Measurements from ENCODE around the gene HSP90AA1. TPM values are rescaled to one million over a fixed set of nuclear protein-coding genes. Genes with fewer than 3 reads are reported as not detected.

Gene HSP90AA1
- total and polyA plus RNA-seq, 2 of the 8 experiments (the other 6 are each of a cell fraction or from before 2014, with no cell fraction given): 339 to 878 TPM

DNA sequence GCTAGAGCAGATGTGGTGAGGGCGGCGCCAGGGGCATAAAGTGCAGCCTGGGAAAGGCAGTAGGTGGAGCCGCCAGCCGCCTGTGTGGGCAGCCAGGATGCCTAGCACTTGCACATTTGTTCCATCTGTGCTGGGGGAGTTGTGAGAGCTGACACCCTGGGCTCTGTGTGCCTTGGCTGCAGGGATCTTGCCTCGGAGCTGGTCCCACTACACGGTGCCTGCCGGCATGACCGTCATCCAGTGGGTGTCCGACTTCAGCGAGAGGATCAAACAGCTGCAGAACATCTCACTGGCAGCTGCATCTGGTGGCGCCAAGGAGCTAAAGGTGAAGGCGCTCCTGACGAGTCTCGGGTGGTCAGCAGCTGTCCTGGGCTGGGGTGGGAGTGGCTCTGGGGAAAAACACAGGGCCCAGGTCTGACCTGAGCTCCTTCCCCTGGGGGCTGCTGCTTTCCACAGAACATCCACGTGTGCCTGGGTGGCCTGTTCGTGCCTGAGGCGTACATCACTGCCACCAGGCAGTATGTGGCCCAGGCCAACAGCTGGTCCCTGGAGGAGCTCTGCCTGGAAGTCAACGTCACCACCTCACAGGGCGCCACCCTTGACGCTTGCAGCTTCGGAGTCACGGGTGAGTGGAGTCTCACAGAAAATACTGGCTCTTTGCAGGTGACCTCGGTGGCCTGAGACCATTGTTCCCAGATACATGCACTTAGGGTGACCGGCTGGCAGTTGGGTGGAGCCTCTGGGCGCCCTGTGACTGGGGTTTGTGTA lies 37.4 kb downstream of the HSP90AA1 start:
- ChIA-PET CTCF (ENCODE audit: partially characterized antibody) (interaction anchor here (0.8 to 7.8 kb wide), 14 partner anchors 9 to 269 kb away, joined by 3 to 74 read pairs (median 5); no protein-coding TSS in a partner anchor), POLR2A (ENCODE audit: partially characterized antibody) (interaction anchor here (0.8 to 2.1 kb wide), 6 partner anchors 13 to 40 kb away, joined by 3 to 8 read pairs (median 4); no protein-coding TSS in a partner anchor)
- no peaks in the 10 kb centered on the region for H3K27me3 ChIP-seq (replicated peaks in 1 of 4; ENCODE audit: control insufficient read depth in 3 of 4, extremely low read depth in 1 of 4, insufficient read depth in 3 of 4, low read length in 3 of 4)
- H3K9me3 ChIP-seq (ENCODE audit: insufficient read depth in 2 of 2, low read depth in 1 of 2, low read length in 1 of 2): no peaks in the 10 kb centered on the region
- H3K4ac ChIP-seq (replicated peaks; ENCODE audit: insufficient read length, low read depth, low read length): no peak overlapping the region
- no peak overlapping the region for H4K91ac ChIP-seq (replicated peaks; ENCODE audit: insufficient read length, low read length)
- no peak overlapping the region for H2AK5ac ChIP-seq (ENCODE audit: low read depth, low read length)
- no peak overlapping the region for H3K56ac ChIP-seq (replicated peaks; ENCODE audit: insufficient read length, low read depth, low read length)
- 96% methylated on average over 25 of the region's 25 CpGs; no CpG with 5 or more reads in 1 of the 2 experiments for WGBS, 2 experiments (ENCODE audit: extremely low coverage in 1 of 2, insufficient coverage in 1 of 2, insufficient read length in 1 of 2, insufficient replicate concordance in 2 of 2, low coverage in 1 of 2, low lambda C conversion rate in 2 of 2, missing lambda C conversion rate in 1 of 2)
- H3K23ac ChIP-seq (ENCODE audit: insufficient read length): no peak overlapping the region
- FAIRE-seq: no peak
- no peaks in the 10 kb centered on the region for H3K79me1 ChIP-seq (ENCODE audit: low read depth, low read length)
- H2BK5ac ChIP-seq (ENCODE audit: low read depth, low read length): no peak overlapping the region; the same call in 1 of the 2 replicates
- no peak overlapping the region for H2BK15ac ChIP-seq (ENCODE audit: low read length)
- H3K36me3 ChIP-seq (ENCODE audit: control insufficient read depth in 2 of 4, insufficient read depth in 4 of 4, low read length in 3 of 4): peaks cover 26 to 63% (median 50%) of the 10 kb centered on the region in 4 experiments
- H3K4me2 ChIP-seq (ENCODE audit: insufficient read depth in 1 of 2, low read depth in 2 of 2, low read length in 2 of 2): no peak overlapping the region
- H2BK12ac ChIP-seq (ENCODE audit: low read depth, low read length): no peak overlapping the region
- H3K18ac ChIP-seq (ENCODE audit: extremely low read depth, low read length): no peak overlapping the region
- H2AFZ ChIP-seq (ENCODE audit: low read length): no peak overlapping the region
- H3K4me3 ChIP-seq (ENCODE audit: extremely low read depth in 1 of 4, insufficient read depth in 2 of 4, low read depth in 3 of 4, low read length in 4 of 4): no peak overlapping the region
- no peaks in the 10 kb centered on the region for H3K79me2 ChIP-seq (ENCODE audit: control insufficient read depth in 1 of 2, insufficient read depth in 2 of 2, low read length in 2 of 2)
- H3K14ac ChIP-seq (ENCODE audit: insufficient read length): no peak overlapping the region
- no peak overlapping the region for H3K9ac ChIP-seq (replicated peaks in 1 of 4; ENCODE audit: extremely low read depth in 1 of 4, low read depth in 3 of 4, low read length in 3 of 4)
- H3K4me1 ChIP-seq (replicated peaks in 1 of 4; ENCODE audit: control insufficient read depth in 3 of 4, insufficient read depth in 4 of 4, low read length in 3 of 4): no peaks in the 10 kb centered on the region
- H3K23me2 ChIP-seq (ENCODE audit: low read depth, low read length): no peaks in the 10 kb centered on the region
- no peak overlapping the region for H4K5ac ChIP-seq (ENCODE audit: insufficient read length, low read depth, low read length)
- H2BK20ac ChIP-seq (ENCODE audit: low read length): no peak overlapping the region
- H2BK120ac ChIP-seq (replicated peaks; ENCODE audit: low read depth, low read length): no peak overlapping the region
- H4K20me1 ChIP-seq (replicated peaks in 1 of 2; ENCODE audit: control insufficient read depth in 1 of 2, insufficient read depth in 2 of 2, low read length in 2 of 2): peaks cover 0 to 2% of the 10 kb centered on the region in 2 experiments
- H4K8ac ChIP-seq (ENCODE audit: extremely low read depth, insufficient read depth, low read length): no peak overlapping the region; the same call in 1 of the 2 replicates
- H3K27ac ChIP-seq (ENCODE audit: low read depth, low read length): no peak overlapping the region
- no peak for DNase-seq (ENCODE audit: low read depth in 1 of 2, low spot score in 2 of 2)
- TF ChIP-seq PHF8 (conservative IDR thresholded peaks at IDR 0.05; ENCODE audit: low read depth, low read length) (no peak), TCF12 (IDR thresholded peaks at IDR 0.05; ENCODE audit: low read depth, low read length) (no peak), CBX5 (IDR thresholded peaks at IDR 0.05; ENCODE audit: low read depth, low read length) (no peak), FOSL1 (IDR thresholded peaks at IDR 0.05; ENCODE audit: insufficient read depth, low read depth, low read length) (no peak), TAF7 (optimal IDR thresholded peaks at IDR 0.05; ENCODE audit: borderline replicate concordance, low read depth, low read length) (no peak), SAP30 (IDR thresholded peaks at IDR 0.05; ENCODE audit: insufficient read depth, insufficient replicate concordance, low read length) (no peak), ZNF274 (IDR thresholded peaks at IDR 0.05; ENCODE audit: borderline replicate concordance, extremely low read depth, low read length) (no peak)
- TF ChIP-seq, protein P1, sequence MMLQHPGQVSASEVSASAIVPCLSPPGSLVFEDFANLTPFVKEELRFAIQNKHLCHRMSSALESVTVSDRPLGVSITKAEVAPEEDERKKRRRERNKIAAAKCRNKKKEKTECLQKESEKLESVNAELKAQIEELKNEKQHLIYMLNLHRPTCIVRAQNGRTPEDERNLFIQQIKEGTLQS (IDR thresholded peaks at IDR 0.05; ENCODE audit: insufficient read depth, low read depth, low read length): no peak
- TF ChIP-seq, protein P2, sequence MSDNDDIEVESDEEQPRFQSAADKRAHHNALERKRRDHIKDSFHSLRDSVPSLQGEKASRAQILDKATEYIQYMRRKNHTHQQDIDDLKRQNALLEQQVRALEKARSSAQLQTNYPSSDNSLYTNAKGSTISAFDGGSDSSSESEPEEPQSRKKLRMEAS (IDR thresholded peaks at IDR 0.05): no peak

Data from H1 (cell line).